Panc1 (cell line): ENCODE measurements around the gene CSN1S1. TPM values are rescaled to one million over a fixed set of nuclear protein-coding genes. Genes with fewer than 3 reads are reported as not detected.

Experiments used
- ATAC-seq: fragments of 200-7000 bp; cut with Tn5 transposase; 2 replicates; pipeline ENCODE4 v1.9.1; 2020; ENCODE audit warnings: mild to moderate bottlenecking, moderate library complexity
- BruUV-seq: library from RNA; stranded (reverse); fragments of 400-500 nt; replicated peaks from 2 replicates; lab custom pipeline; 2021; lab: Mats Ljungman, UMichigan
- CTCF ChIA-PET: fragments of 300-600 bp; sonication (Branson Sonifier 250); formaldehyde crosslinking; loops from one replicate; lab custom pipeline; 2022; ENCODE audit warnings: antibody characterized with exemption; lab: Charles Lee
- POLR2A ChIA-PET: fragments of 300-600 bp; sonication (Branson Sonifier 250); formaldehyde crosslinking; loops from one replicate; lab custom pipeline; 2022; ENCODE audit warnings: antibody characterized with exemption; lab: Charles Lee
- DNase-seq: peaks from one replicate; pipeline ENCODE4 v3.0.0-alpha.2; 2010; ENCODE audit warnings: low read depth, low spot score
- H3K27ac ChIP-seq: 2 replicates; pipeline ENCODE4 v1.5.1; 2011; ENCODE audit warnings: mild to moderate bottlenecking, low read length, inconsistent platforms
- H3K27me3 ChIP-seq: fragments of 200-500 bp; sonication (Bioruptor generic); 2 replicates; pipeline ENCODE4 v1.6.0; 2014; ENCODE audit warnings: low read length, inconsistent platforms; ENCODE audit not compliant: control insufficient read depth, insufficient read depth
- H3K36me3 ChIP-seq: fragments of 200-500 bp; sonication (Bioruptor generic); 2 replicates; pipeline ENCODE4 v1.5.1; 2014; ENCODE audit warnings: inconsistent platforms, mild to moderate bottlenecking, low read length, moderate library complexity; ENCODE audit not compliant: control insufficient read depth, insufficient read depth
- H3K4me1 ChIP-seq: 2 replicates; pipeline ENCODE4 v1.5.1; 2011; ENCODE audit warnings: inconsistent platforms, mild to moderate bottlenecking, low read length, moderate library complexity; ENCODE audit not compliant: control insufficient read depth, insufficient read depth
- H3K4me3 ChIP-seq, 2 experiments: 2 replicates each; pipeline ENCODE4 v1.5.1; 2011 to 2012; ENCODE audit warnings: low read depth in 2 of 2, low read length in 2 of 2, mild to moderate bottlenecking in 2 of 2, inconsistent platforms in 1 of 2, moderate library complexity in 1 of 2
- H3K9me3 ChIP-seq: fragments of 200-500 bp; sonication (Bioruptor generic); 2 replicates; pipeline ENCODE4 v1.5.1; 2014; ENCODE audit warnings: low read depth, mild to moderate bottlenecking, inconsistent platforms, low read length, moderate library complexity; ENCODE audit not compliant: control insufficient read depth, insufficient read depth
- POLR2AphosphoS5 ChIP-seq: IDR thresholded peaks from 2 replicates; pipeline ENCODE4 v1.6.1; 2012; ENCODE audit warnings: mild to moderate bottlenecking, low read depth, low read length, moderate library complexity
- SIN3A ChIP-seq: IDR thresholded peaks from 2 replicates; pipeline ENCODE4 v1.6.1; 2012; ENCODE audit warnings: low read depth, mild to moderate bottlenecking, low read length, moderate library complexity, borderline replicate concordance; ENCODE audit not compliant: insufficient read depth
- TCF7L2 ChIP-seq: IDR thresholded peaks from 2 replicates; pipeline ENCODE4 v1.6.1; 2011; ENCODE audit warnings: mild to moderate bottlenecking, low read depth, low read length, inconsistent platforms
- in situ Hi-C: cut with HindIII; loops from 2 replicates; pipeline ENCODE4 v1.10.0; 2016; ENCODE audit warnings: low sequenced_read_pairs, low pct_unique_long_range_greater_than_20kb
- intact Hi-C: fragments of 100-400 bp; cut with micrococcal nuclease; formaldehyde crosslinking; loops from one replicate; pipeline ENCODE4 v1.10.0; 2022; ENCODE audit not compliant: unreplicated experiment
- total RNA-seq: library from RNA; stranded (reverse); gene quantifications from one replicate; pipeline ENCODE4 v1.2.1, GENCODE V29; 2021; ENCODE audit not compliant: unreplicated experiment
- TF ChIP-seq, protein P1 (sequence below), 2 experiments: IDR thresholded peaks; 2 replicates each; pipeline ENCODE4 v1.6.1; 2011 to 2012; ENCODE audit warnings: low read depth in 2 of 2, control low read depth in 1 of 2, low read length in 1 of 2, mild to moderate bottlenecking in 1 of 2, moderate library complexity in 1 of 2; ENCODE audit not compliant: insufficient read depth in 1 of 2
- TF ChIP-seq, protein P2 (sequence below): fragments of 450-650 bp; IDR thresholded peaks from 2 replicates; pipeline ENCODE4 v1.5.1; 2017; ENCODE audit warnings: mild to moderate bottlenecking

Gene CSN1S1
- total RNA-seq, 1 experiment from 2014 or later: not detected

DNA sequence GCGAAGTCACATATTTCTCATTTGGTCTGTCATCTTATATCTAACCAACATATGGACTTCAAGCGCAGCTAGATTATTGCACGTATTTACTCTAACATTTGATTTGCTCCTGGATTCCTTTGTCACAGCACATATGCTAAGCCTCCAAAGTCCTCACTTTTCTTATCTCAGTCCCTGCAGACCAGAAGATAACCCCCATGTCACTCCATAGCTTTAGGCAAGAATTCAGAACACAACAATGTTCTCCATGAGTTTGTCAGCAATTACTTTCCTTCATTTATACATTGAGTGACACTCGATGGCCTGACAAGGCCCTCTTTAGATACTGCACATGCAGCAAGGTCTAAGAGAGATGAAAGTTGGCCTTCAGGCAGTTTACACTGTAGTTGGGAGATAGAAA, 60.1 kb downstream of the CSN1S1 start:
- DNase-seq (no peak), ATAC-seq (no peak)
- ChIA-PET POLR2A (no interaction called here), CTCF (no interaction called here)
- no peak overlapping the region for H3K27ac ChIP-seq
- no TSS peak for BruUV-seq
- TF ChIP-seq, protein P1, sequence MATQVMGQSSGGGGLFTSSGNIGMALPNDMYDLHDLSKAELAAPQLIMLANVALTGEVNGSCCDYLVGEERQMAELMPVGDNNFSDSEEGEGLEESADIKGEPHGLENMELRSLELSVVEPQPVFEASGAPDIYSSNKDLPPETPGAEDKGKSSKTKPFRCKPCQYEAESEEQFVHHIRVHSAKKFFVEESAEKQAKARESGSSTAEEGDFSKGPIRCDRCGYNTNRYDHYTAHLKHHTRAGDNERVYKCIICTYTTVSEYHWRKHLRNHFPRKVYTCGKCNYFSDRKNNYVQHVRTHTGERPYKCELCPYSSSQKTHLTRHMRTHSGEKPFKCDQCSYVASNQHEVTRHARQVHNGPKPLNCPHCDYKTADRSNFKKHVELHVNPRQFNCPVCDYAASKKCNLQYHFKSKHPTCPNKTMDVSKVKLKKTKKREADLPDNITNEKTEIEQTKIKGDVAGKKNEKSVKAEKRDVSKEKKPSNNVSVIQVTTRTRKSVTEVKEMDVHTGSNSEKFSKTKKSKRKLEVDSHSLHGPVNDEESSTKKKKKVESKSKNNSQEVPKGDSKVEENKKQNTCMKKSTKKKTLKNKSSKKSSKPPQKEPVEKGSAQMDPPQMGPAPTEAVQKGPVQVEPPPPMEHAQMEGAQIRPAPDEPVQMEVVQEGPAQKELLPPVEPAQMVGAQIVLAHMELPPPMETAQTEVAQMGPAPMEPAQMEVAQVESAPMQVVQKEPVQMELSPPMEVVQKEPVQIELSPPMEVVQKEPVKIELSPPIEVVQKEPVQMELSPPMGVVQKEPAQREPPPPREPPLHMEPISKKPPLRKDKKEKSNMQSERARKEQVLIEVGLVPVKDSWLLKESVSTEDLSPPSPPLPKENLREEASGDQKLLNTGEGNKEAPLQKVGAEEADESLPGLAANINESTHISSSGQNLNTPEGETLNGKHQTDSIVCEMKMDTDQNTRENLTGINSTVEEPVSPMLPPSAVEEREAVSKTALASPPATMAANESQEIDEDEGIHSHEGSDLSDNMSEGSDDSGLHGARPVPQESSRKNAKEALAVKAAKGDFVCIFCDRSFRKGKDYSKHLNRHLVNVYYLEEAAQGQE (IDR thresholded peaks at IDR 0.05; ENCODE audit: insufficient read depth in 1 of 2, low read depth in 2 of 2, low read length in 1 of 2): no peak
- TF ChIP-seq, protein P2, sequence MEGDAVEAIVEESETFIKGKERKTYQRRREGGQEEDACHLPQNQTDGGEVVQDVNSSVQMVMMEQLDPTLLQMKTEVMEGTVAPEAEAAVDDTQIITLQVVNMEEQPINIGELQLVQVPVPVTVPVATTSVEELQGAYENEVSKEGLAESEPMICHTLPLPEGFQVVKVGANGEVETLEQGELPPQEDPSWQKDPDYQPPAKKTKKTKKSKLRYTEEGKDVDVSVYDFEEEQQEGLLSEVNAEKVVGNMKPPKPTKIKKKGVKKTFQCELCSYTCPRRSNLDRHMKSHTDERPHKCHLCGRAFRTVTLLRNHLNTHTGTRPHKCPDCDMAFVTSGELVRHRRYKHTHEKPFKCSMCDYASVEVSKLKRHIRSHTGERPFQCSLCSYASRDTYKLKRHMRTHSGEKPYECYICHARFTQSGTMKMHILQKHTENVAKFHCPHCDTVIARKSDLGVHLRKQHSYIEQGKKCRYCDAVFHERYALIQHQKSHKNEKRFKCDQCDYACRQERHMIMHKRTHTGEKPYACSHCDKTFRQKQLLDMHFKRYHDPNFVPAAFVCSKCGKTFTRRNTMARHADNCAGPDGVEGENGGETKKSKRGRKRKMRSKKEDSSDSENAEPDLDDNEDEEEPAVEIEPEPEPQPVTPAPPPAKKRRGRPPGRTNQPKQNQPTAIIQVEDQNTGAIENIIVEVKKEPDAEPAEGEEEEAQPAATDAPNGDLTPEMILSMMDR: no peak
- TF ChIP-seq SIN3A (no peak), TCF7L2 (no peak), POLR2AphosphoS5 (no peak)
- in situ Hi-C loops (no loop called here), intact Hi-C loops (no loop called here)
- H3K4me1 ChIP-seq: no peaks in the 10 kb centered on the region
- no peaks in the 10 kb centered on the region for H3K27me3 ChIP-seq
- no peak overlapping the region for H3K4me3 ChIP-seq
- no peaks in the 10 kb centered on the region for H3K36me3 ChIP-seq
- no peaks in the 10 kb centered on the region for H3K9me3 ChIP-seq

DNA sequence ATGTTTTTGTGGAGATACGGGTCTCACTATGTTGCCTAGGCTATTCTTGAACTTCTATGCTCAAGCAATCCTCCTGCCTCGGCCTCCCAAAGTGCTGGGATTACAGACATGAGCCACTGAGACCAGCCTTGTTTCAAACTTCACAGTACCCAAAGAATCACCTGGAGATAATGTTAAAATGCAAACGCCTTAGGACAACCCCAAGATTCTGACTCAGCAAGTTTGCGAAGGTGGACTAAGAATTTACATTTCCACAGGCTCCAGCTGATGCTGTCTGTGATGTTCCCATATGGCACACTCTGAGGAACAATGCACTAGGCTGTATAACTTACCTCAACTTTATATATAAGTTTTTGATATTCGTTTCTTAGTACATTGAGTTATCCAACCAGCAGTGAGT, 63.9 kb downstream of the CSN1S1 start:
- in situ Hi-C loops (no loop called here), intact Hi-C loops (no loop called here)
- H3K27ac ChIP-seq: no peak overlapping the region
- CTCF ChIA-PET: no interaction called here
- H3K27me3 ChIP-seq: no peaks in the 10 kb centered on the region
- H3K36me3 ChIP-seq: no peaks in the 10 kb centered on the region
- no TSS peak for BruUV-seq
- TF ChIP-seq SIN3A: no peak
- TF ChIP-seq, protein P2: no peak
- TF ChIP-seq, protein P1 (IDR thresholded peaks at IDR 0.05; ENCODE audit: insufficient read depth in 1 of 2, low read depth in 2 of 2, low read length in 1 of 2): no peak
- no peak for TF ChIP-seq POLR2AphosphoS5
- TF ChIP-seq TCF7L2: no peak
- no peaks in the 10 kb centered on the region for H3K4me1 ChIP-seq
- DNase-seq (no peak), ATAC-seq (no peak)
- H3K9me3 ChIP-seq: no peaks in the 10 kb centered on the region
- POLR2A ChIA-PET: no interaction called here
- no peak overlapping the region for H3K4me3 ChIP-seq
